ENCODE results near the gene RTL1.

Gene RTL1

DNA sequence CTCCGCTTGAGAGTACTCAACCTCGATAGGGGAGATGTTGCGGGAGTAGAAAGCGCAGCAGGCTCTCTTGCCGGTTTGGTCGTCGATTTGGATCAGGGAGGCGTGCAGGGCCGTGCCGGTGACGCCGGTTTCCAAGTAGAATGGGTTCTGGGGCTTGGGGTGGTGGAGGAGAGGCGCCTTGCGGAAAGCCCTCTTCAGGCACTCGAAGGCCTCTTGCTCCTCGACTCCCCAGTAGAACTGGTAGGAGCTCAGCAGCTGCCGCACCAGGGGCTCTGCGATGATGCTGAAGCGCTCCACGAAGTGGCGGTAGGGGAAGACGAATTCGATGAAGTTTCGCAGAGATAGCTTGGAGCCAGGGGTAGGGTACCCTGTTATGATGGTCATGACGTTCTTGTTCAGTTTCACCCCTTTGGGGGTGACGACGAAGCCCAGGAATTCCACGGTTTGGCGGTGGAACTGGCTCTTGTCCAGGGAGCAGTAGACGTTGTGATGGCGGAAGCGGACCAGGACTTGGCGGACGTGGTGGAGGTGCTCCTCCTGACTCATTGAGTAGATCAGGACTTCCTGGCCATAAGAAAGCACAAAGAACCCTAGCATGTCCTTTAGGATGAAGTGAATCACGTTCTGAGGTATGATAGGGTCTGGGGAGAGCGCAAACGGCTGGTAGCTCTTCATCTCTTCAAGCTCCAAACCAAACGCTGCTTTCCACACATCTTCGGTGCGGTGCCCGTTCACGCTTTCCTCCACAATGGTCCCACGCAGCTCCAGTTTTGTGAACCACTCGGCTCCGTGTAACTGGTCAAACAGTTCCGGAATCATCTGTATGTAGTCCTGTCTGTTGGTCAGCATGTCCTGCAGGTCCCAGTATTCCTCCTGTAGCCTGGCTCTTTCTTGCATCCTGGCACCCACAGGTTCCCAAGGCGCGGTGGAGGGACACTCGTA, 21.2 kb downstream of the RTL1 start:
- TF ChIP-seq EZH2phosphoT487 (conservative IDR thresholded peaks at IDR 0.05; ENCODE audit: low read length): no peak
- TF ChIP-seq, protein P1, sequence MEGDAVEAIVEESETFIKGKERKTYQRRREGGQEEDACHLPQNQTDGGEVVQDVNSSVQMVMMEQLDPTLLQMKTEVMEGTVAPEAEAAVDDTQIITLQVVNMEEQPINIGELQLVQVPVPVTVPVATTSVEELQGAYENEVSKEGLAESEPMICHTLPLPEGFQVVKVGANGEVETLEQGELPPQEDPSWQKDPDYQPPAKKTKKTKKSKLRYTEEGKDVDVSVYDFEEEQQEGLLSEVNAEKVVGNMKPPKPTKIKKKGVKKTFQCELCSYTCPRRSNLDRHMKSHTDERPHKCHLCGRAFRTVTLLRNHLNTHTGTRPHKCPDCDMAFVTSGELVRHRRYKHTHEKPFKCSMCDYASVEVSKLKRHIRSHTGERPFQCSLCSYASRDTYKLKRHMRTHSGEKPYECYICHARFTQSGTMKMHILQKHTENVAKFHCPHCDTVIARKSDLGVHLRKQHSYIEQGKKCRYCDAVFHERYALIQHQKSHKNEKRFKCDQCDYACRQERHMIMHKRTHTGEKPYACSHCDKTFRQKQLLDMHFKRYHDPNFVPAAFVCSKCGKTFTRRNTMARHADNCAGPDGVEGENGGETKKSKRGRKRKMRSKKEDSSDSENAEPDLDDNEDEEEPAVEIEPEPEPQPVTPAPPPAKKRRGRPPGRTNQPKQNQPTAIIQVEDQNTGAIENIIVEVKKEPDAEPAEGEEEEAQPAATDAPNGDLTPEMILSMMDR (IDR thresholded peaks at IDR 0.05; ENCODE audit: insufficient read depth, low read length, poor library complexity, severe bottlenecking): no peak
- Histone ChIP-seq H3K4me3 (ENCODE audit: insufficient read depth, low read length, poor library complexity, severe bottlenecking) (no peak overlapping the region), H3K9me2 (replicated peaks; ENCODE audit: insufficient read depth, low read length) (no peaks in the 10 kb centered on the region), H3K9ac (ENCODE audit: low read length) (no peak overlapping the region), H2AFZ (ENCODE audit: low read depth, low read length, severe bottlenecking) (no peak overlapping the region), H4K20me1 (ENCODE audit: low read depth, low read length) (no peaks in the 10 kb centered on the region), H3K9me3 (ENCODE audit: insufficient read depth, low read length) (no peaks in the 10 kb centered on the region), H3K27me3 (ENCODE audit: low read length) (no peaks in the 10 kb centered on the region), H3K36me3 (ENCODE audit: low read length) (no peaks in the 10 kb centered on the region), H3K27ac (ENCODE audit: low read depth, low read length) (no peak overlapping the region), H3K79me2 (ENCODE audit: insufficient read depth, low read length) (no peaks in the 10 kb centered on the region), H3K4me2 (ENCODE audit: low read depth, low read length, poor library complexity, severe bottlenecking) (no peak overlapping the region), H3F3A (ENCODE audit: insufficient read depth) (no peaks in the 10 kb centered on the region)

- Histone ChIP-seq H3K9ac (ENCODE audit: low read length) (no peak overlapping the region), H3K36me3 (ENCODE audit: low read length) (no peaks in the 10 kb centered on the region), H2AFZ (ENCODE audit: low read depth, low read length, severe bottlenecking) (no peak overlapping the region), H3K4me3 (ENCODE audit: insufficient read depth, low read length, poor library complexity, severe bottlenecking) (no peak overlapping the region), H3K4me2 (ENCODE audit: low read depth, low read length, poor library complexity, severe bottlenecking) (no peak overlapping the region), H3K27me3 (ENCODE audit: low read length) (no peaks in the 10 kb centered on the region), H3K9me3 (ENCODE audit: insufficient read depth, low read length) (no peaks in the 10 kb centered on the region), H3K27ac (ENCODE audit: low read depth, low read length) (no peak overlapping the region), H3K9me2 (replicated peaks; ENCODE audit: insufficient read depth, low read length) (no peaks in the 10 kb centered on the region), H4K20me1 (ENCODE audit: low read depth, low read length) (no peaks in the 10 kb centered on the region), H3F3A (ENCODE audit: insufficient read depth) (no peaks in the 10 kb centered on the region), H3K79me2 (ENCODE audit: insufficient read depth, low read length) (no peaks in the 10 kb centered on the region)
- TF ChIP-seq, protein P1 (IDR thresholded peaks at IDR 0.05; ENCODE audit: insufficient read depth, low read length, poor library complexity, severe bottlenecking): no peak
- TF ChIP-seq EZH2phosphoT487 (conservative IDR thresholded peaks at IDR 0.05; ENCODE audit: low read length): no peak
Observed at GRCh38 chr14:100881211-100882025, 22.1 kb downstream of the RTL1 start.

DNA sequence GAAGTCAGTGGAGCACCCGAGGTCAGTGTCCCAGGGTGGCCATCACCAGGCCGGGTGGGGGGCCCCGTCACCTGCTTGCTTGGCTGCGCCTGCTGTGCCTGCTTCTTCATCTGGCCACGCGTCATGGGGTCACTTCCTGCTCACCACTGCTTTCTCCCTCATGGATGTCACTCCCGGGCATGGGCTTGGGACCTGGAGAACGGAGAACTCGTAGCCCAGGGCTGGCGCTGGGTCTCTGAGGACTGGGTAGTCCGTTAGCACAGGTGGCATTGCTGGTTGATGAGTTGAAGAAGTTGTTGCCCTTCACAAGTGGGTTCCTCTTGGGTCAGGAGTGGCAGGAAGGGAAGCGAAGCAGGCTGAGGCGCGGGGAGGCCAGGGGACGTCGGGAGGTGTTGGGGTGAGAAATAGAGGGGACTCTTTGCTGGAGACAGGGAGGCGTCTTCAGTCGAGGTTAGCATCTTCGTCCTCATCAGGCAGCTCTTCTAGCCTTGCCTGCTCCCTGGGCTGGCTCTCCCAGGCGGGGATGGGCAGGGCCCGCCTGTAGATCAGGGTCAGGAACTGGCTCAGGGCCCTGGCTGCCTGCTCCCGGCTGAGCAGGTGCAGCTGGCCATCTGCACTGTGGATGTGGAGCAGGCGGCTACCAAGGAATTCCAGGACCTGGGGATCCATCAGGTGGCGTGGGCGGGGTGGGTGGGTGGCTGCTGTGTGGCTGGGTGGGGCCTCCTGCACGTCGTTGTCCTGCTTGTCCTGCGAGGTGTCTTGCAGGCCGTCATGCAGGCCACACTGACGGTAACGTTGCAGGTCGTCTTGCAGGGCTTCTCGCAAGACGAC, 23.0 kb downstream of the RTL1 start:
- H3K4me3 ChIP-seq (ENCODE audit: insufficient read depth, low read length, poor library complexity, severe bottlenecking): no peak overlapping the region
- H3K9ac ChIP-seq (ENCODE audit: low read length): no peak overlapping the region
- no peak overlapping the region for H3K27ac ChIP-seq (ENCODE audit: low read depth, low read length)
- H3K9me2 ChIP-seq (replicated peaks; ENCODE audit: insufficient read depth, low read length): no peaks in the 10 kb centered on the region
- H2AFZ ChIP-seq (ENCODE audit: low read depth, low read length, severe bottlenecking): no peak overlapping the region
- H4K20me1 ChIP-seq (ENCODE audit: low read depth, low read length): no peaks in the 10 kb centered on the region
- no peak for TF ChIP-seq EZH2phosphoT487 (conservative IDR thresholded peaks at IDR 0.05; ENCODE audit: low read length)
- TF ChIP-seq, protein P1 (IDR thresholded peaks at IDR 0.05; ENCODE audit: insufficient read depth, low read length, poor library complexity, severe bottlenecking): no peak
- no peaks in the 10 kb centered on the region for H3K27me3 ChIP-seq (ENCODE audit: low read length)
- H3K9me3 ChIP-seq (ENCODE audit: insufficient read depth, low read length): no peaks in the 10 kb centered on the region
- H3K79me2 ChIP-seq (ENCODE audit: insufficient read depth, low read length): no peaks in the 10 kb centered on the region
- H3K4me2 ChIP-seq (ENCODE audit: low read depth, low read length, poor library complexity, severe bottlenecking): no peak overlapping the region
- H3K36me3 ChIP-seq (ENCODE audit: low read length): no peaks in the 10 kb centered on the region
- no peaks in the 10 kb centered on the region for H3F3A ChIP-seq (ENCODE audit: insufficient read depth)
